ENCODE data around the gene AANAT. TPM values are rescaled to one million over a fixed set of nuclear protein-coding genes. Genes with fewer than 3 reads are reported as not detected.

AANAT gene
- polyA plus RNA-seq, 2 of the 4 experiments (the other 2 are of a cell fraction) = 0.08 TPM; not detected in 1

DNA sequence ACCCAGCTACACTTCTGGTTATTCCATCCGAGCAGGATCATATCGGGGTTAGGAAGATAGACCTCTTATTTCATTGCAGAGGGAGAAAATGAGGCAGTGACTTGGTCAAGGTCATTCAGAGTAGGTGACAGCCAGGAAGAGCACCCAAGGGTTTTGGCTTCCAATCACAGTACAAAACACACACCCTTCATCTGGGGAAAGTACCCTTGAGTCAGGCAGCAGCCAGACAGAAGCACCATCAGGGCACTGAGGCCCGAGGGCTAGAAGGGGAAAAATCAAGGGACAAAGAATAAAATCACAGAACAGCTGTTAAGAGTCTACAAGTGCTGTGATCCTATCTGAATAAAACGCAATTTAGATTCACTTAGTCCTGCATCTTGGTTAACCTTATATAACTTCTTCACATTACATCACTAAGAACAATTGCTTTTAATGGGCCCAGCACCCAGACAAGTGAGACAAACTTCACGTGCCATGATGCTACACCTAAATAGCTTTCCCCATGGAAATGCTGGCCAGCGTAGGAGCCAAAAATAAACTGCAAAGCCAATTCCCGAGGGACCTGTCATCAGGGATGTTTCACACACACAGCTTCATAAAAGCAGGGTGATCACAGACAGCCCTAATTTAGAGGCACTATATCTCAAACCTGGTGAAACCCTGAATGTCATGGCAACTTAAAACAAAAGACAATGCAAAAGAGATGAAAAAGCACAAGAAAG, 19.3 kb upstream of the AANAT start:
- Histone ChIP-seq H3K4me1 (peaks cover 69% of the 10 kb centered on the region), H3K4me3 (no peak overlapping the region), H3K9me3 (no peaks in the 10 kb centered on the region), H3K4me2 (peak overlapping the region; percentile 86), H3K27ac (peak overlapping the region; percentile 81 to 89)
- TF ChIP-seq, protein P1, sequence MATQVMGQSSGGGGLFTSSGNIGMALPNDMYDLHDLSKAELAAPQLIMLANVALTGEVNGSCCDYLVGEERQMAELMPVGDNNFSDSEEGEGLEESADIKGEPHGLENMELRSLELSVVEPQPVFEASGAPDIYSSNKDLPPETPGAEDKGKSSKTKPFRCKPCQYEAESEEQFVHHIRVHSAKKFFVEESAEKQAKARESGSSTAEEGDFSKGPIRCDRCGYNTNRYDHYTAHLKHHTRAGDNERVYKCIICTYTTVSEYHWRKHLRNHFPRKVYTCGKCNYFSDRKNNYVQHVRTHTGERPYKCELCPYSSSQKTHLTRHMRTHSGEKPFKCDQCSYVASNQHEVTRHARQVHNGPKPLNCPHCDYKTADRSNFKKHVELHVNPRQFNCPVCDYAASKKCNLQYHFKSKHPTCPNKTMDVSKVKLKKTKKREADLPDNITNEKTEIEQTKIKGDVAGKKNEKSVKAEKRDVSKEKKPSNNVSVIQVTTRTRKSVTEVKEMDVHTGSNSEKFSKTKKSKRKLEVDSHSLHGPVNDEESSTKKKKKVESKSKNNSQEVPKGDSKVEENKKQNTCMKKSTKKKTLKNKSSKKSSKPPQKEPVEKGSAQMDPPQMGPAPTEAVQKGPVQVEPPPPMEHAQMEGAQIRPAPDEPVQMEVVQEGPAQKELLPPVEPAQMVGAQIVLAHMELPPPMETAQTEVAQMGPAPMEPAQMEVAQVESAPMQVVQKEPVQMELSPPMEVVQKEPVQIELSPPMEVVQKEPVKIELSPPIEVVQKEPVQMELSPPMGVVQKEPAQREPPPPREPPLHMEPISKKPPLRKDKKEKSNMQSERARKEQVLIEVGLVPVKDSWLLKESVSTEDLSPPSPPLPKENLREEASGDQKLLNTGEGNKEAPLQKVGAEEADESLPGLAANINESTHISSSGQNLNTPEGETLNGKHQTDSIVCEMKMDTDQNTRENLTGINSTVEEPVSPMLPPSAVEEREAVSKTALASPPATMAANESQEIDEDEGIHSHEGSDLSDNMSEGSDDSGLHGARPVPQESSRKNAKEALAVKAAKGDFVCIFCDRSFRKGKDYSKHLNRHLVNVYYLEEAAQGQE (IDR thresholded peaks at IDR 0.05) = no peak
- no peak for TF ChIP-seq MAX (IDR thresholded peaks at IDR 0.05)
- no peak for TF ChIP-seq FOXS1 (CRISPR knock-in tag; IDR thresholded peaks at IDR 0.05)
- TF ChIP-seq EHF (CRISPR knock-in tag; IDR thresholded peaks at IDR 0.05) = no peak
- TF ChIP-seq NFE2L2 (conservative IDR thresholded peaks at IDR 0.05; ENCODE audit: low read length) = no peak
- CTCF ChIA-PET = interaction anchor here (0.7 to 41.7 kb wide), 8 partner anchors 10 to 169 kb away, joined by 3 to 1994 read pairs (median 12); partner anchors contain the start of genes AANAT, RHBDF2 and SPHK1
- no peak for FAIRE-seq
- DNase-seq (ENCODE audit: low read depth in 1 of 2, low spot score in 1 of 2) = no peak
- no peak for ATAC-seq
- WGBS (ENCODE audit: missing lambda C conversion rate) = 56% methylated on average over 7 of the region's 7 CpGs
- POLR2A ChIA-PET = no interaction called here

DNA sequence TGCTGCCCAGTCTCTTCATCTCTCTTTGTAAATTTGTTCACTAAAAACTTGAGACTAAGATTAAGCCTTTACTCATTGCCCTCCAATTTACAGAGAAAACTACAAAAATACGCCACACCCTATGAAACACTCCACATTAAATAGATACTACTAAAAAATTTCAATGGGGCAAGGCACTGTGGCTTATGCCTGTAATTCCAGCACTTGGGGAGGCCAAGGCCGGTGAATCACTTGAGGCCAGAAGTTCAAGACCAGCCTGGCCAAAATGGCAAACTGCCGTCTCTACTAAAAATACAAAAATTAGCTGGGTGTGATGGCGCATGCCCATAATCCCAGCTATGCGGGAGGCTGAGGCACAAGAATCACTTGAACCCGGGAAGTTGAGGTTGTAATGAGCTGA, 18.3 kb upstream of the AANAT start:
- no peaks in the 10 kb centered on the region for H3K9me3 ChIP-seq
- peak overlapping the region; percentile 86; the same call in 1 of the 3 replicates for H3K4me2 ChIP-seq
- DNase-seq (ENCODE audit: low read depth in 1 of 2, low spot score in 1 of 2) (no peak), FAIRE-seq (no peak), ATAC-seq (no peak)
- H3K4me3 ChIP-seq = no peak overlapping the region
- POLR2A ChIA-PET = no interaction called here
- CTCF ChIA-PET = interaction anchor here (0.6 to 41.7 kb wide), 10 partner anchors 10 to 213 kb away, joined by 3 to 1994 read pairs (median 8); partner anchors contain the start of genes AANAT, RHBDF2 and SPHK1
- H3K27ac ChIP-seq = peak overlapping the region in 1 of 2 experiments; percentile 89; a peak in 3 of 6 replicates
- H3K4me1 ChIP-seq = peaks cover 63% of the 10 kb centered on the region
- WGBS (ENCODE audit: missing lambda C conversion rate) = 90% methylated on average over 6 of the region's 6 CpGs
- TF ChIP-seq RAD21 (conservative IDR thresholded peaks at IDR 0.05 in 1 of 2, IDR thresholded peaks at IDR 0.05 in 1 of 2) = no peak
- TF ChIP-seq HOXB5 (CRISPR knock-in tag; IDR thresholded peaks at IDR 0.05) = no peak
- no peak for TF ChIP-seq ZC3H11A (IDR thresholded peaks at IDR 0.05)

DNA sequence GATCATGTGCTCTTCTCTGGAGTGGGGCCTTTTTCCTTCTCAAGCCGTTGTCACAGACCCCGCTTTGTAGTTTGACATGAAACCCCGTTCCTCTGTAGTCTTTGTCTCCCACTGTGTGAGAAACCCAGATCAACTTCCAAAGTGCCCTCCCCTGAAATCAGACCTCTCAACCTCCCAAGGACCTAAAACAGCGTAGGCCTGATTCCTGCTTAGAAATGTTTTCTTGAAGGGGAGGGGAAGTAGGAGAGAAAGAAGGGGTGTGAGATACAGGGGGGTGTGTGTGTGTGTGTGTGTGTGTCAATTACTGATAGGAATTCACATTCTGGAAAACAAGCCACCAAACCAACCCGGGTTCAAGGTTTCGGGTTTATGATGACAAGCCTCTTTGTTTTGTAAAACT, 15.9 kb upstream of the AANAT start:
- peak overlapping the region; percentile 84 for H3K4me3 ChIP-seq
- DNase-seq (ENCODE audit: low read depth in 1 of 2, low spot score in 1 of 2) (no peak), ATAC-seq (no peak), FAIRE-seq (no peak)
- H3K4me2 ChIP-seq = peak overlapping the region; percentile 88
- peak overlapping the region in 1 of 2 experiments; percentile 94; a peak in 4 of 6 replicates for H3K27ac ChIP-seq
- H3K4me1 ChIP-seq = peaks cover 40% of the 10 kb centered on the region
- CTCF ChIA-PET = interaction anchor here (0.6 to 41.7 kb wide), 8 partner anchors 8 to 98 kb away, joined by 3 to 1994 read pairs (median 8); partner anchors contain the start of genes AANAT, RHBDF2 and SPHK1
- 77% methylated on average over 6 of the region's 6 CpGs for WGBS (ENCODE audit: missing lambda C conversion rate)
- TF ChIP-seq NFE2L2 (conservative IDR thresholded peaks at IDR 0.05; ENCODE audit: low read length) = no peak
- no peak for TF ChIP-seq PHF8 (IDR thresholded peaks at IDR 0.05; ENCODE audit: borderline replicate concordance, low read depth)
- TF ChIP-seq ZNF302 (CRISPR knock-in tag; IDR thresholded peaks at IDR 0.05) = no peak
- TF ChIP-seq EP300 (IDR thresholded peaks at IDR 0.05) = no peak
- no peak for TF ChIP-seq CHD4 (IDR thresholded peaks at IDR 0.05; ENCODE audit: borderline replicate concordance)
- TF ChIP-seq HOXA7 (CRISPR knock-in tag; IDR thresholded peaks at IDR 0.05) = no peak
- no peak for TF ChIP-seq ZC3H11A (IDR thresholded peaks at IDR 0.05)
- no peak for TF ChIP-seq ZSCAN20 (CRISPR knock-in tag; IDR thresholded peaks at IDR 0.05)
- no peak for TF ChIP-seq CBX8 (IDR thresholded peaks at IDR 0.05)
- no peak for TF ChIP-seq GATA3 (IDR thresholded peaks at IDR 0.05; ENCODE audit: borderline replicate concordance)
- TF ChIP-seq POLR2AphosphoS2 (conservative IDR thresholded peaks at IDR 0.05; ENCODE audit: low read length) = no peak
- TF ChIP-seq EHMT2 (IDR thresholded peaks at IDR 0.05; ENCODE audit: low read depth) = no peak
- POLR2A ChIA-PET = interaction anchor here (1.2 kb wide), 1 partner anchor 35 kb away, joined by 3 read pairs; no protein-coding TSS in a partner anchor
- no peaks in the 10 kb centered on the region for H3K9me3 ChIP-seq
